Endothelial cell of umbilical vein (primary cell): ENCODE data around the gene ZNF70. TPM values are rescaled to one million over a fixed set of nuclear protein-coding genes. Genes with fewer than 3 reads are reported as not detected.

ENCODE experiments used
- BruUV-seq: library from RNA; stranded (reverse); fragments of 400-500 nt; replicated peaks from 2 replicates; lab custom pipeline; 2021; lab: Mats Ljungman, UMichigan
- CTCF ChIA-PET: fragments of 300-600, 350-600 bp; sonication (Branson Sonifier 250); formaldehyde crosslinking; loops from one replicate; lab custom pipeline; 2021; ENCODE audit warnings: antibody characterized with exemption, inconsistent platforms; lab: Charles Lee
- POLR2A ChIA-PET: fragments of 300-600, 350-600 bp; sonication (Branson Sonifier 250); formaldehyde crosslinking; loops from one replicate; lab custom pipeline; 2021; ENCODE audit warnings: antibody characterized with exemption, inconsistent platforms; lab: Charles Lee
- DNase-seq: peaks from one replicate; pipeline ENCODE4 v3.0.0-alpha.2; 2011; ENCODE audit warnings: low read depth, low spot score
- FAIRE-seq: peaks from 2 replicates; lab custom pipeline; 2011; peaks lifted over from hg19 to GRCh38; lab: Jason Lieb, UNC
- H2AFZ ChIP-seq: 2 replicates; pipeline ENCODE4 v1.6.0; 2012; ENCODE audit warnings: low read depth, low read length, control low read depth, inconsistent platforms
- H3K27ac ChIP-seq: 2 replicates; pipeline ENCODE4 v1.5.1; 2011; ENCODE audit warnings: low read depth, mild to moderate bottlenecking, control low read depth, low read length, moderate library complexity; ENCODE audit not compliant: insufficient read depth
- H3K27me3 ChIP-seq, 2 experiments: 2 replicates each; pipeline versions ENCODE4 v1.6.0 to v1.6.1; 2011; ENCODE audit warnings: low read length in 2 of 2, mixed read lengths in 1 of 2; ENCODE audit not compliant: control insufficient read depth in 2 of 2, insufficient read depth in 2 of 2
- H3K36me3 ChIP-seq, 2 experiments: 2 replicates in 1 of 2; 3 replicates in 1 of 2; pipeline ENCODE4 v1.5.1; 2011; ENCODE audit warnings: low read length in 2 of 2, mild to moderate bottlenecking in 1 of 2, moderate library complexity in 1 of 2; ENCODE audit not compliant: control insufficient read depth in 2 of 2, insufficient read depth in 2 of 2; ENCODE audit errors: extremely low read depth in 1 of 2
- H3K4me1 ChIP-seq: 3 replicates; pipeline ENCODE4 v1.5.1; 2011; ENCODE audit warnings: mild to moderate bottlenecking, low read length; ENCODE audit not compliant: control insufficient read depth, insufficient read depth; ENCODE audit errors: extremely low read depth
- H3K4me2 ChIP-seq: 2 replicates; pipeline ENCODE4 v1.6.1; 2011; ENCODE audit warnings: low read length, control low read depth, mixed read lengths; ENCODE audit not compliant: insufficient read depth
- H3K4me3 ChIP-seq, 3 experiments: fragments of 200-600 bp in 1 of 3; sonication (generic), shearing (Covaris generic) in 1 of 3; replicated peaks in 1 of 3; 2 replicates each; pipeline ENCODE4 v1.5.1; 2011 to 2016; ENCODE audit warnings: control low read depth in 3 of 3, low read length in 3 of 3, mild to moderate bottlenecking in 2 of 3, inconsistent platforms in 1 of 3, low read depth in 1 of 3, moderate library complexity in 1 of 3; ENCODE audit not compliant: insufficient read depth in 1 of 3
- H3K79me2 ChIP-seq: 2 replicates; pipeline ENCODE4 v1.6.0; 2012; ENCODE audit warnings: low read length, inconsistent platforms; ENCODE audit not compliant: control insufficient read depth, insufficient read depth
- H3K9ac ChIP-seq: replicated peaks from 2 replicates; pipeline ENCODE3; 2011; ENCODE audit warnings: low read length, control low read depth; ENCODE audit not compliant: insufficient read depth; ENCODE audit errors: extremely low read depth
- H3K9me1 ChIP-seq: replicated peaks from 3 replicates; pipeline ENCODE4 v1.6.0; 2011; ENCODE audit warnings: mild to moderate bottlenecking, low read length; ENCODE audit not compliant: control insufficient read depth, insufficient read depth; ENCODE audit errors: extremely low read depth
- H3K9me3 ChIP-seq: replicated peaks from 2 replicates; pipeline ENCODE4 v1.5.1; 2012; ENCODE audit warnings: low read length, inconsistent platforms; ENCODE audit not compliant: control insufficient read depth, insufficient read depth
- H4K20me1 ChIP-seq: replicated peaks from 2 replicates; pipeline ENCODE3; 2011; ENCODE audit warnings: mild to moderate bottlenecking, low read length; ENCODE audit not compliant: control insufficient read depth, insufficient read depth; ENCODE audit errors: extremely low read depth
- EZH2 ChIP-seq: IDR thresholded peaks from 2 replicates; pipeline ENCODE4 v1.6.1; 2012; ENCODE audit warnings: borderline replicate concordance, low read depth, mild to moderate bottlenecking, moderate library complexity, low read length, inconsistent platforms; ENCODE audit not compliant: severe bottlenecking
- FOS ChIP-seq: IDR thresholded peaks from 2 replicates; pipeline ENCODE4 v1.6.1; 2011; ENCODE audit warnings: mild to moderate bottlenecking, low read length, moderate library complexity, borderline replicate concordance; ENCODE audit not compliant: insufficient read depth
- GATA2 ChIP-seq: IDR thresholded peaks from 2 replicates; pipeline ENCODE4 v1.7.0; 2011; ENCODE audit warnings: low read depth, mild to moderate bottlenecking, moderate library complexity, mixed read lengths, low read length; ENCODE audit not compliant: insufficient read length, insufficient read depth
- JUN ChIP-seq: IDR thresholded peaks from 2 replicates; pipeline ENCODE4 v1.6.1; 2011; ENCODE audit warnings: borderline replicate concordance, low read depth; ENCODE audit not compliant: insufficient read length, insufficient read depth
- MYC ChIP-seq: IDR thresholded peaks from one replicate; pipeline ENCODE4 v1.6.1; 2011; ENCODE audit warnings: mild to moderate bottlenecking, low read depth, low read length
- POLR2A ChIP-seq: IDR thresholded peaks from 2 replicates; pipeline ENCODE4 v1.6.1; 2012; ENCODE audit warnings: low read depth, mild to moderate bottlenecking, control low read depth, low read length
- POLR2AphosphoS5 ChIP-seq: IDR thresholded peaks from 2 replicates; pipeline ENCODE4 v1.6.1; 2012; ENCODE audit warnings: low read depth, mild to moderate bottlenecking, control low read depth, low read length, moderate library complexity; ENCODE audit not compliant: insufficient read depth
- dilution Hi-C: fragments of 300-500 bp; cut with MboI; formaldehyde crosslinking; loops from one replicate; pipeline ENCODE4 v1.15.0; 2019; ENCODE audit warnings: low sequenced_read_pairs; ENCODE audit not compliant: extremely low pct_ligation_motif_present
- intact Hi-C: fragments of 100-400 bp; cut with micrococcal nuclease; formaldehyde crosslinking; loops from one replicate; pipeline ENCODE4 v1.10.0; 2022
- polyA plus RNA-seq, 4 experiments: library from polyadenylated mRNA; depleted of rRNA in 3 of 4; stranded (reverse) in 3 of 4; unstranded in 1 of 4; fragments of >200 nt; gene quantifications; 2 replicates each; pipeline versions ENCODE4 v1.2.1 to v1.2.3, GENCODE V29; 2011 to 2012; ENCODE audit warnings: missing spikeins in 1 of 4
- total RNA-seq: library from RNA; stranded (reverse); gene quantifications from 2 replicates; pipeline ENCODE4 v1.2.3, GENCODE V29; 2021
- TF ChIP-seq, protein P1 (sequence below), 2 donors: IDR thresholded peaks; 1 replicate in 1 of 2; 2 replicates in 1 of 2; pipeline ENCODE4 v1.5.1; 2011; ENCODE audit warnings: low read length in 2 of 2, mild to moderate bottlenecking in 2 of 2, moderate library complexity in 2 of 2, control low read depth in 1 of 2, inconsistent platforms in 1 of 2, low read depth in 1 of 2; ENCODE audit not compliant: insufficient read depth in 1 of 2; ENCODE audit errors: extremely low read depth in 1 of 2
- TF ChIP-seq, protein P2 (sequence below): IDR thresholded peaks from 2 replicates; pipeline ENCODE4 v1.6.1; 2011; ENCODE audit not compliant: insufficient read depth, insufficient read length

The ZNF70 gene
- total and polyA plus RNA-seq, 2 donors (not counting 3 experiments of a cell fraction or from before 2014, with no cell fraction given), result 1.9 to 6.2 TPM

DNA sequence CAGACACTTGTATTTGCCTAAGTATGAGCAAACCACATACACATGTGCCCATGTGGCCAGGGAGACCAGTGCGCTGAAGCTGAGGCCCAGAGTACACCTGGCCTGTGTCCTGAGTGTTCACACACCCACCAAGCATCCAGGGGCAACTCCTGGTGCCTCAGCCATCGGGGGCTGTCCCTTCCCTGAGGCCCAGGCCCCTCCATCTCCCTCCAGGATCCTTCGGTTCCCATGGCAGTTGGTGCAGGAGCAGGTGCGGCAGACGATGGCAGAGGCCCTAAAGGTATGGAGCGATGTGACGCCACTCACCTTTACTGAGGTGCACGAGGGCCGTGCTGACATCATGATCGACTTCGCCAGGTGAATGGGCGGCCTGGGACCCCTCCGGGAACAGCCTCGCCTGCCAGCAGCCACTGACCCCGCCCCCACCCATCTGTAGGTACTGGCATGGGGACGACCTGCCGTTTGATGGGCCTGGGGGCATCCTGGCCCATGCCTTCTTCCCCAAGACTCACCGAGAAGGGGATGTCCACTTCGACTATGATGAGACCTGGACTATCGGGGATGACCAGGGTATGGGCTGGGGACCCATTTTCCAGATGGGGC, 29.3 kb upstream of the ZNF70 start:
- FAIRE-seq (no peak), DNase-seq (no peak)
- H2AFZ ChIP-seq, result no peak overlapping the region
- intact Hi-C loops, result no loop called here
- no peak for TF ChIP-seq FOS
- no peaks in the 10 kb centered on the region for H3K27me3 ChIP-seq
- H3K4me1 ChIP-seq, result no peaks in the 10 kb centered on the region
- no peak overlapping the region for H3K4me2 ChIP-seq
- BruUV-seq, result no TSS peak
- no peak overlapping the region for H3K4me3 ChIP-seq
- ChIA-PET POLR2A (no interaction called here), CTCF (interaction anchor here (1.4 kb wide), 1 partner anchor 70 kb away, joined by 3 read pairs; no protein-coding TSS in a partner anchor)
- no peaks in the 10 kb centered on the region for H3K9me1 ChIP-seq
- no peaks in the 10 kb centered on the region for H3K36me3 ChIP-seq
- no peaks in the 10 kb centered on the region for H3K9me3 ChIP-seq
- H4K20me1 ChIP-seq, result no peaks in the 10 kb centered on the region
- no peak overlapping the region for H3K27ac ChIP-seq
- dilution Hi-C loops, result no loop called here
- H3K79me2 ChIP-seq, result no peaks in the 10 kb centered on the region
- no peak overlapping the region for H3K9ac ChIP-seq

DNA sequence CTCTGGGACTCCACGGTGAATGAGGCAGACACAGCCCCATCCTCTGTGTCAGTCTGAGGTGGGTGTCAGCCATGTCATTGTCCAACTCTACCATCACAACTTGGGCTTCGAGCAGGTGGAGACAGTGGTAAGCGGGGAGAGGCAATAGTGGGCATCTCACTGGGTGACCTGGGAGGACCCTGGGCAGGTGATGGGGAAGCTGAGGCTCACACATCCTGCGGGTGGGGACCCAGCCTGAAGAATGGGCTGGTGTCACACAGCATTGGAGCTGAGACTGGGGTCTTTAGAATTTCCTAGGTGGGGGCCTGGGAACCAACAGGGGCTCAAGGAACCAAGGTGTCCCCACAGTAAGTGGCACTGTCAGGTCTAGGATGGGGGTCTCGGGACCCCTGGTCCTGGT, 28.8 kb upstream of the ZNF70 start:
- intact Hi-C loops, result no loop called here
- POLR2A ChIA-PET, result no interaction called here

More for the DNA sequence above, 28.8 kb upstream of the ZNF70 start:
- Histone ChIP-seq H3K27me3 (no peaks in the 10 kb centered on the region), H2AFZ (no peak overlapping the region), H3K4me2 (no peak overlapping the region), H3K79me2 (no peaks in the 10 kb centered on the region), H3K9me1 (no peaks in the 10 kb centered on the region), H3K27ac (no peak overlapping the region), H3K36me3 (no peaks in the 10 kb centered on the region), H3K4me3 (no peak overlapping the region), H3K4me1 (no peaks in the 10 kb centered on the region), H3K9ac (no peak overlapping the region), H4K20me1 (no peaks in the 10 kb centered on the region), H3K9me3 (no peaks in the 10 kb centered on the region)
- TF ChIP-seq POLR2A, result no peak
- TF ChIP-seq GATA2, result no peak
- no peak for TF ChIP-seq EZH2
- TF ChIP-seq MYC, result no peak
- no peak for TF ChIP-seq JUN
- TF ChIP-seq, protein P1, sequence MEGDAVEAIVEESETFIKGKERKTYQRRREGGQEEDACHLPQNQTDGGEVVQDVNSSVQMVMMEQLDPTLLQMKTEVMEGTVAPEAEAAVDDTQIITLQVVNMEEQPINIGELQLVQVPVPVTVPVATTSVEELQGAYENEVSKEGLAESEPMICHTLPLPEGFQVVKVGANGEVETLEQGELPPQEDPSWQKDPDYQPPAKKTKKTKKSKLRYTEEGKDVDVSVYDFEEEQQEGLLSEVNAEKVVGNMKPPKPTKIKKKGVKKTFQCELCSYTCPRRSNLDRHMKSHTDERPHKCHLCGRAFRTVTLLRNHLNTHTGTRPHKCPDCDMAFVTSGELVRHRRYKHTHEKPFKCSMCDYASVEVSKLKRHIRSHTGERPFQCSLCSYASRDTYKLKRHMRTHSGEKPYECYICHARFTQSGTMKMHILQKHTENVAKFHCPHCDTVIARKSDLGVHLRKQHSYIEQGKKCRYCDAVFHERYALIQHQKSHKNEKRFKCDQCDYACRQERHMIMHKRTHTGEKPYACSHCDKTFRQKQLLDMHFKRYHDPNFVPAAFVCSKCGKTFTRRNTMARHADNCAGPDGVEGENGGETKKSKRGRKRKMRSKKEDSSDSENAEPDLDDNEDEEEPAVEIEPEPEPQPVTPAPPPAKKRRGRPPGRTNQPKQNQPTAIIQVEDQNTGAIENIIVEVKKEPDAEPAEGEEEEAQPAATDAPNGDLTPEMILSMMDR (IDR thresholded peaks at IDR 0.05; ENCODE audit: extremely low read depth in 1 of 2, insufficient read depth in 1 of 2, low read depth in 1 of 2, low read length in 2 of 2), result no peak
- TF ChIP-seq, protein P2, sequence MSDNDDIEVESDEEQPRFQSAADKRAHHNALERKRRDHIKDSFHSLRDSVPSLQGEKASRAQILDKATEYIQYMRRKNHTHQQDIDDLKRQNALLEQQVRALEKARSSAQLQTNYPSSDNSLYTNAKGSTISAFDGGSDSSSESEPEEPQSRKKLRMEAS, result no peak
- no peak for TF ChIP-seq FOS
- no peak for TF ChIP-seq POLR2AphosphoS5
- no peak for DNase-seq
- CTCF ChIA-PET, result no interaction called here
- BruUV-seq, result no TSS peak
- FAIRE-seq, result no peak
- dilution Hi-C loops, result no loop called here
